ENCODE results near the gene CERCAM. TPM values are rescaled to one million over a fixed set of nuclear protein-coding genes. Genes with fewer than 3 reads are reported as not detected.
A peak's percentile ranks its signal among the peaks of the same experiment; 100 is the strongest.

Gene CERCAM
- total and polyA plus RNA-seq, 3 experiments from 2014 or later: 1.1 to 2.6 (median 1.9) TPM

DNA sequence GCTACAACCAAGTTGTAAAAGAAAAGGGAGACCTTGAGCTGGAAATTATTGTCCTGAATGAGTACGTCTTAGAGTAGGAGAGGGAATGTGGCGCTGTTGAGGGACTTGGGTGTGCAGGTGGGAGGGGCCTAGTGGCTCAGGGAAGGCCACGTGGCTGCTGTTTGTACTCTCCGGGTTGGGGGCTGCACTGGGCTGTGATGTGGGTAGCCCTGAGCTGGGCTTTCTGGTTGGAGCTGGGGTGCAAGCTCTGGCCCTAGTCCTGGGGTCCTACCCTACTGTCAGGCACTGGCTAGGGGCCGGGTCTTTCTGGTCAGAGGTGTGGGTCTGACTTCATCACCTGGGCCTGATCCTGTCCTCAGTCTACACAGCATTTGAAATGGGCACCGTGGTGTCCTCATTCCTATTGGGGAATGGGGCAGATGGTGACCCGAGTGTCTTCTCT, 64.8 kb downstream of the CERCAM start:
- H3K27ac Mint-ChIP-seq: peak overlapping the region in 1 of 8 donors; percentile 50
- no peak overlapping the region for H3K27ac ChIP-seq (ENCODE audit: low read depth, low read length)
- no peak overlapping the region for H3K4me3 ChIP-seq (ENCODE audit: low read length)
- no peaks in the 10 kb centered on the region for H3K9me3 Mint-ChIP-seq
- H3K36me3 ChIP-seq (ENCODE audit: insufficient read depth, low read length): peaks cover 27% of the 10 kb centered on the region
- no peaks in the 10 kb centered on the region for H3K27me3 ChIP-seq (ENCODE audit: insufficient read depth, low read length, poor library complexity, severe bottlenecking)
- no peaks in the 10 kb centered on the region for H3K4me1 ChIP-seq (ENCODE audit: insufficient read depth, low read length)
- no peaks in the 10 kb centered on the region for H3K4me1 Mint-ChIP-seq
- ChIA-PET CTCF (no interaction called here), POLR2A (no interaction called here)
- no peak overlapping the region for H3K4me3 Mint-ChIP-seq
- H3K36me3 Mint-ChIP-seq: peaks cover 11 to 88% (median 27%) of the 10 kb centered on the region in 3 donors
- DNase-seq: no peak
- no peaks in the 10 kb centered on the region for H3K27me3 Mint-ChIP-seq
- no peaks in the 10 kb centered on the region for H3K9me3 ChIP-seq (ENCODE audit: low read length)

DNA sequence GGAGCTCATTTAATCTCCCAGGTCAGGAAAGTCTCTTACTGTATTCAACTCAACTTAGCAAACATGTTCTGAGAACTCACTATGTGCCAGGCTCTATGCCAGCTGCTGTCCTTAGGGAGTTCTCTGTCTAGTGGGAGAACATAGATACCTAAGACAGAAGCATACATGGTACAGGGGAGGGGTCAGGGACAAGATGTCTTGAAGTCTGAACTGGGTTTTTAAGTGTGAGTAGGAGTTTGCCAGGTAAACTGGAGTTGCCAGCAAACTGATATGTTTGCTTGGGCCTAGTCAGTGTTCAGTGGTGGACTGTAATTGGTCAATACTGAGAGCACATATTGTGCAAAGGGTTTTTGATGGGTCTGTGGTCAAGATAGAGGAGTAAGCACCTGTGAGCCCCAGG, 65.5 kb downstream of the CERCAM start:
- no peaks in the 10 kb centered on the region for H3K4me1 Mint-ChIP-seq
- DNase-seq: no peak
- H3K27ac Mint-ChIP-seq: no peak overlapping the region
- Histone ChIP-seq H3K4me3 (ENCODE audit: low read length) (no peak overlapping the region), H3K27me3 (ENCODE audit: insufficient read depth, low read length, poor library complexity, severe bottlenecking) (no peaks in the 10 kb centered on the region), H3K4me1 (ENCODE audit: insufficient read depth, low read length) (no peaks in the 10 kb centered on the region), H3K36me3 (ENCODE audit: insufficient read depth, low read length) (peaks cover 25% of the 10 kb centered on the region), H3K27ac (ENCODE audit: low read depth, low read length) (no peak overlapping the region), H3K9me3 (ENCODE audit: low read length) (no peaks in the 10 kb centered on the region)
- no peaks in the 10 kb centered on the region for H3K9me3 Mint-ChIP-seq
- POLR2A ChIA-PET: no interaction called here
- CTCF ChIA-PET: no interaction called here
- H3K27me3 Mint-ChIP-seq: no peaks in the 10 kb centered on the region
- H3K36me3 Mint-ChIP-seq: peaks cover 11 to 86% (median 27%) of the 10 kb centered on the region in 3 donors
- H3K4me3 Mint-ChIP-seq: no peak overlapping the region

Other genes starting within 250 kb of the CERCAM start
- 100 to 1,000 TPM; 114 to 125 TPM for gene CIZ1, start 229.3 kb upstream of the CERCAM start, total RNA-seq
- 35.2 TPM for gene CIZ1, start 229.3 kb upstream of the CERCAM start, polyA plus RNA-seq
- under 1 TPM; 0.26 to 0.66 TPM for gene DNM1, start 217.5 kb upstream of the CERCAM start, total RNA-seq
- gene DNM1, start 217.5 kb upstream of the CERCAM start, polyA plus RNA-seq: 0.18 TPM
- gene GOLGA2, start 144.8 kb upstream of the CERCAM start, total RNA-seq: 10 to 100 TPM; 35.4 to 35.5 TPM
- 8.8 TPM for gene GOLGA2, start 144.8 kb upstream of the CERCAM start, polyA plus RNA-seq
- 10 to 100 TPM; 18.1 to 20.9 TPM for gene SWI5, start 144.6 kb upstream of the CERCAM start, total RNA-seq
- 27.8 TPM for gene SWI5, start 144.6 kb upstream of the CERCAM start, polyA plus RNA-seq
- gene TRUB2, start 98.4 kb upstream of the CERCAM start, total RNA-seq: 10 to 100 TPM; 48.8 to 50.4 TPM
- 23.6 TPM for gene TRUB2, start 98.4 kb upstream of the CERCAM start, polyA plus RNA-seq
- gene COQ4, start 98.0 kb upstream of the CERCAM start, total RNA-seq: 10 to 100 TPM; 51.1 to 56.9 TPM
- gene COQ4, start 98.0 kb upstream of the CERCAM start, polyA plus RNA-seq: 36.9 TPM
- gene SLC27A4, start 80.3 kb upstream of the CERCAM start, total RNA-seq: 10 to 100 TPM; 41.2 to 46.0 TPM
- gene SLC27A4, start 80.3 kb upstream of the CERCAM start, polyA plus RNA-seq: 11.2 TPM
- gene URM1, start 49.5 kb upstream of the CERCAM start, total RNA-seq: 100 to 1,000 TPM; 100 to 108 TPM
- gene URM1, start 49.5 kb upstream of the CERCAM start, polyA plus RNA-seq: 56.3 TPM
- 10 to 100 TPM; 64.2 to 65.0 TPM for gene ODF2, start 35.1 kb downstream of the CERCAM start, total RNA-seq
- 31.4 TPM for gene ODF2, start 35.1 kb downstream of the CERCAM start, polyA plus RNA-seq
- gene GLE1, start 83.9 kb downstream of the CERCAM start, total RNA-seq: 10 to 100 TPM; 48.7 to 51.9 TPM
- 35.1 TPM for gene GLE1, start 83.9 kb downstream of the CERCAM start, polyA plus RNA-seq
- gene SPTAN1, start 131.7 kb downstream of the CERCAM start, total RNA-seq: 100 to 1,000 TPM; 195 to 203 TPM
- 132 TPM for gene SPTAN1, start 131.7 kb downstream of the CERCAM start, polyA plus RNA-seq
- gene DYNC2I2, start 236.0 kb downstream of the CERCAM start, total RNA-seq: 10 to 100 TPM; 67.7 to 68.6 TPM
- 3.0 TPM for gene DYNC2I2, start 236.0 kb downstream of the CERCAM start, polyA plus RNA-seq